ENCODE data around the gene SLITRK4. TPM values are rescaled to one million over a fixed set of nuclear protein-coding genes. Genes with fewer than 3 reads are reported as not detected.

Gene SLITRK4
- total RNA-seq, 6 donors from 2014 or later = 0.33 to 0.94 (median 0.61) TPM; not detected in 1

DNA sequence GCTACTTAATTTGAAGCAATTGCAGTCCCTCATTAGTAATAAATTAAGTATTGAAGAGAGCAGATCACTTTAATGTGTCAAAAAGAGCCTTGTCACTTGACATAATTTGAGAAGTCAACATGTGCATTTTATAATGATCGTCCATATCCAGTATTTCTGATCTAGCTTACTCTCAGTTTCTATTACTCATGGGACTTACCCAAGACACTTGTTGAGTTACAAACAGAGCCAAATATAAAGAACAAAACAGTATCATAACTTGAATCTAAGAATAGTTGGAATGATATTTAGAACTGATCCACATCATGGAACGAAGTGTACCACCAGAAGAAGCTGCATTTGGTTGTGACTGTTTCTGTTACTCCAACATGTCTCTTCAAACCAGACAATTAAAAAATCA is 54.7 kb downstream of the SLITRK4 start:
- WGBS, 2 donors = 78 to 81% methylated on average over 2 of the region's 2 CpGs
- H3K27me3 ChIP-seq = no peaks in the 10 kb centered on the region
- no peak overlapping the region for H3K27ac ChIP-seq
- ATAC-seq (ENCODE audit: low FRiP score in 2 of 2) = no peak
- H3K4me3 ChIP-seq = no peak overlapping the region
- TF ChIP-seq EP300 (IDR thresholded peaks at IDR 0.05) (no peak), POLR2AphosphoS5 (IDR thresholded peaks at IDR 0.05) (no peak), POLR2A (IDR thresholded peaks at IDR 0.05) (no peak)
- TF ChIP-seq, protein P1, sequence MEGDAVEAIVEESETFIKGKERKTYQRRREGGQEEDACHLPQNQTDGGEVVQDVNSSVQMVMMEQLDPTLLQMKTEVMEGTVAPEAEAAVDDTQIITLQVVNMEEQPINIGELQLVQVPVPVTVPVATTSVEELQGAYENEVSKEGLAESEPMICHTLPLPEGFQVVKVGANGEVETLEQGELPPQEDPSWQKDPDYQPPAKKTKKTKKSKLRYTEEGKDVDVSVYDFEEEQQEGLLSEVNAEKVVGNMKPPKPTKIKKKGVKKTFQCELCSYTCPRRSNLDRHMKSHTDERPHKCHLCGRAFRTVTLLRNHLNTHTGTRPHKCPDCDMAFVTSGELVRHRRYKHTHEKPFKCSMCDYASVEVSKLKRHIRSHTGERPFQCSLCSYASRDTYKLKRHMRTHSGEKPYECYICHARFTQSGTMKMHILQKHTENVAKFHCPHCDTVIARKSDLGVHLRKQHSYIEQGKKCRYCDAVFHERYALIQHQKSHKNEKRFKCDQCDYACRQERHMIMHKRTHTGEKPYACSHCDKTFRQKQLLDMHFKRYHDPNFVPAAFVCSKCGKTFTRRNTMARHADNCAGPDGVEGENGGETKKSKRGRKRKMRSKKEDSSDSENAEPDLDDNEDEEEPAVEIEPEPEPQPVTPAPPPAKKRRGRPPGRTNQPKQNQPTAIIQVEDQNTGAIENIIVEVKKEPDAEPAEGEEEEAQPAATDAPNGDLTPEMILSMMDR (IDR thresholded peaks at IDR 0.05) = no peak
- no peaks in the 10 kb centered on the region for H3K9me3 ChIP-seq
- no peak for DNase-seq
- no peaks in the 10 kb centered on the region for H3K36me3 ChIP-seq
- no peaks in the 10 kb centered on the region for H3K4me1 ChIP-seq

DNA sequence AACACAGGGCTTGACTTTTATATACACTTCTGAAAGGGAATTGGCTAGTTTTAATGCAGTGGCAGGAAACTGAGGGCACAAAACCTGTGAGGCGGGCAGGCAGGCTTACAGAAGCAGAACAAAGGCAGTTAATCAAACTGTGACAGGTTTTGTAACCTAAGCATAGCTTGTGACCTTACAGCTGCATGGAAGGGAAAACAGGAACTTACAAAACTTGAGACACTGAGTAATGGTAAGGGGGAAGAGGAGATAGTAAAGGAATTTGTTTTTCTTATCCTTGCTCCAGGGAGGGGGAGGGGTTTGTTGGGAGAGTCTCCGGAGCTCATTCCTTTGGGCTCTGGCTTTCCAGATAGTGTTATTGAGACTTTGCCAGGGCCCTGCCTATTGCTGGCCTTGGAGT is 55.6 kb downstream of the SLITRK4 start:
- no peaks in the 10 kb centered on the region for H3K36me3 ChIP-seq
- DNase-seq (no peak), ATAC-seq (ENCODE audit: low FRiP score in 2 of 2) (no peak)
- no peaks in the 10 kb centered on the region for H3K9me3 ChIP-seq
- no peaks in the 10 kb centered on the region for H3K27me3 ChIP-seq
- H3K4me3 ChIP-seq = no peak overlapping the region
- TF ChIP-seq POLR2A (IDR thresholded peaks at IDR 0.05) = no peak
- TF ChIP-seq EP300 (IDR thresholded peaks at IDR 0.05) = no peak
- TF ChIP-seq, protein P1 (IDR thresholded peaks at IDR 0.05) = no peak
- no peak for TF ChIP-seq POLR2AphosphoS5 (IDR thresholded peaks at IDR 0.05)
- no peaks in the 10 kb centered on the region for H3K4me1 ChIP-seq
- H3K27ac ChIP-seq = no peak overlapping the region
- WGBS, 2 donors = 8 to 43% methylated on average over 1 to 2 of the region's 2 CpGs

Other genes with a start within 250 kb of the SLITRK4 start
- gene SPANXN3, start 118.6 kb downstream of the SLITRK4 start, total RNA-seq = not detected
- gene SPANXN2, start 84.7 kb upstream of the SLITRK4 start, total RNA-seq = not detected
- gene UBE2NL, start 248.0 kb upstream of the SLITRK4 start, total RNA-seq = not detected